Kidney (tissue), 14 donors: ENCODE data around the gene COQ10B. TPM values are rescaled to one million over a fixed set of nuclear protein-coding genes. Genes with fewer than 3 reads are reported as not detected.

Experiments used
- DNase-seq, 5 donors: peaks; one replicate each; pipeline ENCODE4 v3.0.0-alpha.2; 2013 to 2020
- FAIRE-seq: peaks from 2 replicates; lab custom pipeline; 2012; peaks lifted over from hg19 to GRCh38; lab: Jason Lieb, UNC
- H3K27ac ChIP-seq, 2 donors: one replicate each; pipeline ENCODE4 v1.7.0; 2013; ENCODE audit warnings: low read depth in 2 of 2, low read length in 2 of 2, inconsistent platforms in 1 of 2
- H3K27me3 ChIP-seq: one replicate; pipeline ENCODE4 v1.7.1; 2013; ENCODE audit warnings: low read length, inconsistent platforms; ENCODE audit not compliant: control insufficient read depth, insufficient read depth
- H3K36me3 ChIP-seq, 3 donors: one replicate each; pipeline versions ENCODE4 v1.7.0 to v1.7.1; 2013; ENCODE audit warnings: low read length in 3 of 3, control low read depth in 1 of 3, inconsistent platforms in 1 of 3; ENCODE audit not compliant: insufficient read depth in 3 of 3, control insufficient read depth in 2 of 3
- H3K4me1 ChIP-seq, 3 donors: one replicate each; pipeline versions ENCODE4 v1.7.0 to v1.7.1; 2013; ENCODE audit warnings: low read length in 3 of 3, inconsistent platforms in 1 of 3, low read depth in 1 of 3; ENCODE audit not compliant: control insufficient read depth in 2 of 3, insufficient read depth in 2 of 3
- H3K4me3 ChIP-seq, 3 donors: one replicate each; pipeline versions ENCODE4 v1.7.0 to v1.8.1; 2013; ENCODE audit warnings: low read length in 3 of 3, control low read depth in 1 of 3, inconsistent platforms in 1 of 3
- H3K9ac ChIP-seq, 3 donors: one replicate each; pipeline versions ENCODE4 v1.7.0 to v1.7.1; 2013; ENCODE audit warnings: low read length in 3 of 3, control low read depth in 1 of 3, inconsistent platforms in 1 of 3
- H3K9me3 ChIP-seq, 3 donors: one replicate each; pipeline versions ENCODE4 v1.7.0 to v1.7.1; 2013; ENCODE audit warnings: low read length in 3 of 3, control low read depth in 1 of 3, inconsistent platforms in 1 of 3; ENCODE audit not compliant: control insufficient read depth in 2 of 3, insufficient read depth in 1 of 3
- intact Hi-C: fragments of 100-400 bp; cut with DNase I; formaldehyde crosslinking; loops from one replicate; pipeline ENCODE4 v1.11.1; 2022
- polyA plus RNA-seq: library from polyadenylated mRNA; stranded (reverse); fragments of 350-450 nt; fragmentation: Illumina TruSeq; extraction: RNeasy Lipid Tissue Mini Kit (QIAGEN cat#74804); gene quantifications from one replicate; pipeline ENCODE4 v1.2.3, GENCODE V29; 2014; ENCODE audit warnings: low read depth, low replicate concordance; ENCODE audit not compliant: insufficient read depth
- total RNA-seq: library from RNA; stranded (reverse); fragmentation: NEBNext Ultra II Directional; extraction: Animal tissue kit (Norgen Biotek cat#: 25700); gene quantifications from one replicate; pipeline ENCODE4 v1.2.1, GENCODE V29; 2021
- TF ChIP-seq, protein P1 (sequence below): IDR thresholded peaks from 3 replicates; pipeline ENCODE4 v1.5.1; 2012; ENCODE audit warnings: mild to moderate bottlenecking, moderate library complexity, borderline replicate concordance; ENCODE audit not compliant: insufficient read depth; ENCODE audit errors: extremely low read depth
- donor health status: control.
- donor health status: control.
- donor health status: control.
- donor health status: control.
- donor health status: control.
- donor health status: DM: yes; HTN: yes; CAD: no.
- donor health status: Normal renal cell carcinoma (clear cell type).

COQ10B gene
- total and polyA plus RNA-seq, 2 donors from 2014 or later = 28.6 to 31.2 TPM

DNA sequence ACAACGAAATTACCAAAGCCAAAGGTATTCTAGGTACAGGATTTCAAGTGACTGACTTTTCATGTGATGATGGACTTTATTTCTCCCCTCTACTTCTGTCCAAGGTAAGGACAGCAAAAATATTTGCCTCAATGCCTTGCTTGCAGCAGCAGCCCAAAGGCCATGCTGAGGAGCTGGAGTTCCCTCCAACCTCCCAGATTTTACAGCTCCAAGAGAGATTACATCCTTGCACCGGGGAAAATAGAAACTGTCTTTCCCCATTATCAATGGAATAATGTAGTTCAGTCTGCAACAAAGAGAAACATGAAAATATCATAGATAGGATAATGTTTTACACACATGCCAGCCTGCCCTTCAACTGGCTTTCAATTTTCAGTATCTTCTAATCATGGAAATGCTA is 32.8 kb downstream of the COQ10B start:
- Histone ChIP-seq H3K36me3 (peaks cover 2 to 44% (median 25%) of the 10 kb centered on the region in 3 donors), H3K4me3 (no peak overlapping the region), H3K27ac (no peak overlapping the region), H3K9me3 (no peaks in the 10 kb centered on the region), H3K4me1 (no peaks in the 10 kb centered on the region), H3K9ac (no peak overlapping the region), H3K27me3 (no peaks in the 10 kb centered on the region)
- TF ChIP-seq, protein P1, sequence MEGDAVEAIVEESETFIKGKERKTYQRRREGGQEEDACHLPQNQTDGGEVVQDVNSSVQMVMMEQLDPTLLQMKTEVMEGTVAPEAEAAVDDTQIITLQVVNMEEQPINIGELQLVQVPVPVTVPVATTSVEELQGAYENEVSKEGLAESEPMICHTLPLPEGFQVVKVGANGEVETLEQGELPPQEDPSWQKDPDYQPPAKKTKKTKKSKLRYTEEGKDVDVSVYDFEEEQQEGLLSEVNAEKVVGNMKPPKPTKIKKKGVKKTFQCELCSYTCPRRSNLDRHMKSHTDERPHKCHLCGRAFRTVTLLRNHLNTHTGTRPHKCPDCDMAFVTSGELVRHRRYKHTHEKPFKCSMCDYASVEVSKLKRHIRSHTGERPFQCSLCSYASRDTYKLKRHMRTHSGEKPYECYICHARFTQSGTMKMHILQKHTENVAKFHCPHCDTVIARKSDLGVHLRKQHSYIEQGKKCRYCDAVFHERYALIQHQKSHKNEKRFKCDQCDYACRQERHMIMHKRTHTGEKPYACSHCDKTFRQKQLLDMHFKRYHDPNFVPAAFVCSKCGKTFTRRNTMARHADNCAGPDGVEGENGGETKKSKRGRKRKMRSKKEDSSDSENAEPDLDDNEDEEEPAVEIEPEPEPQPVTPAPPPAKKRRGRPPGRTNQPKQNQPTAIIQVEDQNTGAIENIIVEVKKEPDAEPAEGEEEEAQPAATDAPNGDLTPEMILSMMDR = no peak
- FAIRE-seq (no peak), DNase-seq (no peak)
- intact Hi-C loops = no loop called here

DNA sequence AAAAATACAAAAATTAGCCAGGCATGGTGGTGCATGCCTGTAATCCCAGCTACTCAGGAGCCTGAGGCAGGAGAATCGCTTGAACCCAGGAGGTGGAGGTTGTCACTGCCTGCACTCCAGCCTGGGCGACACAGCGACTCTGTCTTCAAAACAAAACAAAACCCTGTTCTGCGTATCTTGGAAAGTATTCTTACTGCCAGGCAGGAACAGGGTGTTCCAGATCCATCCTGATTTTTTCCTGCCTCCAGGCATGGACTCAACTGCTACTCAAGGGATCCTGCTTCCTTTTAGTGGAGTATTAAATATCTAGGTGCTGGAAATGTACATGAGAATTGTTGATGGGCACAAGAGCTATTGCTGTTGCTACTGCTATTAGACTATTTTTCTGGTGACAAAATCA is 34.0 kb downstream of the COQ10B start:
- Histone ChIP-seq H3K27ac (peak overlapping the region in 1 of 2 donors; percentile 3), H3K27me3 (no peaks in the 10 kb centered on the region), H3K9me3 (no peaks in the 10 kb centered on the region), H3K4me1 (no peaks in the 10 kb centered on the region), H3K36me3 (peaks cover 2 to 53% (median 29%) of the 10 kb centered on the region in 3 donors), H3K4me3 (no peak overlapping the region), H3K9ac (no peak overlapping the region)
- DNase-seq (no peak), FAIRE-seq (no peak)
- intact Hi-C loops = no loop called here
- TF ChIP-seq, protein P1 = no peak

DNA sequence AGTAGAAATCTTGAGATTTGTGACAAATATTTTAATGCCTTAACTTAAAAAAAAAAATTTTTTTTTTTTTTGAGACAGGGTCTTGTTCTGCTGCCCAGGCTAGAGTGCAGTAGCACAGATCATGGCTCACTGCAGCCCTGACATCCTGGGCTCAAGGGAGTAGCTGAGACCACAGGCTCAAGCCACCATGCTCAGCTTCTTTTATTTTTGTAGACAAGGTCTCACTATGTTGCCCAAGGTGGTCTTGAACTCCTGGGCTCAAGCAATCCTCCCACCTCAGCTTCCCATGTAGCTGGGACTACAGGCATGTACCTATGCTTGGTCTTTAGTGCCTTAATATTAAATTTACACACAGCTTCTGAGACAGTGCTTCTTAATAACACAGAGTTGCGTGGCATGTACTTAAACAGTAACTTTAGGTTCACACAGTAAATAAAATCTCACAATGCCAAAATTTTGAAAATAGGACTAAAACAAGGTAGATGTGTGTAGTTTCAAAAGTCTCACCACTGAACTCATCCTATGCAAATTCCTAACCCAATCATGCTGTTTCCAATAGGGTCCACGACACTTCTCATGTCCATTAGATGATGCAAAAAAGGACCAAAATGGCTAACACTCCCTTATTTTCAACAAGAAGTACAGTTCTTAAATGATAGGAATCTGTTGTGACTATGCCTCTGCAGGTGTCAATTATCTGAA is 42.2 kb downstream of the COQ10B start:
- no peak overlapping the region for H3K27ac ChIP-seq
- no peak overlapping the region for H3K4me3 ChIP-seq
- no peak overlapping the region for H3K9ac ChIP-seq
- DNase-seq (no peak), FAIRE-seq (no peak)
- peaks cover 0 to 14% (median 2%) of the 10 kb centered on the region in 3 donors for H3K4me1 ChIP-seq
- no peaks in the 10 kb centered on the region for H3K9me3 ChIP-seq
- no peaks in the 10 kb centered on the region for H3K27me3 ChIP-seq
- TF ChIP-seq, protein P1 = no peak
- H3K36me3 ChIP-seq = peaks cover 16 to 59% (median 22%) of the 10 kb centered on the region in 3 donors
- intact Hi-C loops = no loop called here
